SK-N-SH (cell line): ENCODE results near the gene MROH2B. TPM values are rescaled to one million over a fixed set of nuclear protein-coding genes. Genes with fewer than 3 reads are reported as not detected.

ENCODE experiments used
- CTCF ChIA-PET: fragments of 300-600, 350-600 bp; formaldehyde crosslinking; extraction: SDS; loops from one replicate; lab custom pipeline; 2021; lab: Yijun Ruan, JAX
- POLR2A ChIA-PET: fragments of 350-600 bp; sonication (Branson Sonifier 250); formaldehyde crosslinking; extraction: SDS; loops from one replicate; lab custom pipeline; 2020; ENCODE audit warnings: antibody characterized with exemption, inconsistent platforms; lab: Yijun Ruan, JAX
- DNase-seq: peaks from one replicate; pipeline ENCODE4 v3.0.0; 2012
- H2AFZ ChIP-seq: fragments of 200-600 bp; sonication (generic); 2 replicates; pipeline ENCODE4 v1.8.1; 2016; ENCODE audit warnings: antibody characterized with exemption, mild to moderate bottlenecking, low read depth
- H3F3A ChIP-seq: fragments of 200-600 bp; sonication (generic); replicated peaks from 2 replicates; pipeline ENCODE3; 2016; ENCODE audit warnings: antibody characterized with exemption, mild to moderate bottlenecking; ENCODE audit not compliant: insufficient read depth
- H3K27ac ChIP-seq, 2 experiments: fragments of 200-500 bp in 1 of 2; fragments of 200-600 bp in 1 of 2; sonication (Bioruptor generic) in 1 of 2; sonication (generic), shearing (Covaris generic) in 1 of 2; 2 replicates each; pipeline versions ENCODE4 v1.5.1 to v1.6.1; 2014 to 2016; ENCODE audit warnings: low read depth in 2 of 2, inconsistent platforms in 1 of 2, low read length in 1 of 2, mild to moderate bottlenecking in 1 of 2, mixed read lengths in 1 of 2
- H3K27me3 ChIP-seq: fragments of 200-600 bp; sonication (generic), shearing (Covaris generic); 2 replicates; pipeline ENCODE4 v1.6.1; 2016; ENCODE audit warnings: mixed run types; ENCODE audit not compliant: insufficient read depth
- H3K36me3 ChIP-seq, 2 experiments: fragments of 200-500 bp in 1 of 2; fragments of 200-600 bp in 1 of 2; sonication (Bioruptor generic) in 1 of 2; sonication (generic) in 1 of 2; replicated peaks in 1 of 2; 2 replicates each; pipeline versions ENCODE3 to v1.5.1; 2014 to 2016; ENCODE audit warnings: low read length in 1 of 2, mild to moderate bottlenecking in 1 of 2; ENCODE audit not compliant: insufficient read depth in 2 of 2, control insufficient read depth in 1 of 2
- H3K4me1 ChIP-seq, 2 experiments: fragments of 200-500 bp in 1 of 2; fragments of 200-600 bp in 1 of 2; sonication (Bioruptor generic) in 1 of 2; sonication (generic), shearing (Covaris generic) in 1 of 2; 2 replicates each; pipeline versions ENCODE4 v1.5.1 to v1.6.1; 2014 to 2016; ENCODE audit warnings: low read depth in 1 of 2, low read length in 1 of 2, mixed run types in 1 of 2; ENCODE audit not compliant: insufficient read depth in 2 of 2, control insufficient read depth in 1 of 2
- H3K4me2 ChIP-seq: fragments of 200-600 bp; sonication (generic), shearing (Covaris generic); 2 replicates; pipeline ENCODE4 v1.6.1; 2017; ENCODE audit warnings: mixed run types
- H3K4me3 ChIP-seq, 2 experiments: fragments of 200-500 bp in 1 of 2; fragments of 200-600 bp in 1 of 2; sonication (Bioruptor generic) in 1 of 2; sonication (generic), shearing (Covaris generic) in 1 of 2; 2 replicates each; pipeline versions ENCODE4 v1.5.1 to v1.8.1; 2014 to 2016; ENCODE audit warnings: low read depth in 2 of 2, inconsistent platforms in 1 of 2, low read length in 1 of 2, mild to moderate bottlenecking in 1 of 2, mixed read lengths in 1 of 2, moderate library complexity in 1 of 2
- H3K79me2 ChIP-seq: fragments of 200-600 bp; sonication (generic); 2 replicates; pipeline ENCODE4 v1.8.1; 2017; ENCODE audit warnings: mild to moderate bottlenecking; ENCODE audit not compliant: insufficient read depth
- H3K9ac ChIP-seq: fragments of 200-600 bp; sonication (generic); 2 replicates; pipeline ENCODE4 v1.6.1; 2017; ENCODE audit warnings: mixed run types
- H3K9me2 ChIP-seq: fragments of 200-600 bp; sonication (generic); 2 replicates; pipeline ENCODE4 v1.6.1; 2017; ENCODE audit warnings: mixed run types
- H3K9me3 ChIP-seq: fragments of 200-600 bp; sonication (generic); 2 replicates; pipeline ENCODE4 v1.6.1; 2017; ENCODE audit warnings: mixed run types, mild to moderate bottlenecking, moderate library complexity
- H4K20me1 ChIP-seq: fragments of 200-600 bp; sonication (generic); 2 replicates; pipeline ENCODE4 v1.6.1; 2017; ENCODE audit warnings: mild to moderate bottlenecking, mixed run types; ENCODE audit not compliant: insufficient read depth
- ELF1 ChIP-seq: IDR thresholded peaks from 2 replicates; pipeline ENCODE4 v1.4.0; 2012
- EP300 ChIP-seq, 2 experiments: IDR thresholded peaks; 2 replicates each; pipeline versions ENCODE4 v1.4.0 to v1.6.1; 2012; ENCODE audit warnings: borderline replicate concordance in 1 of 2, low read depth in 1 of 2, low read length in 1 of 2
- FOSL2 ChIP-seq: IDR thresholded peaks from 2 replicates; pipeline ENCODE4 v1.4.0; 2012; ENCODE audit warnings: low read depth, mild to moderate bottlenecking, moderate library complexity, borderline replicate concordance
- FOXJ3 ChIP-seq: sonication (generic); formaldehyde crosslinking; IDR thresholded peaks from 2 replicates; pipeline ENCODE4 v1.5.1; 2020; ENCODE audit warnings: mild to moderate bottlenecking, missing genetic modification reagents
- GATA2 ChIP-seq: sonication (generic); formaldehyde crosslinking; IDR thresholded peaks from 2 replicates; pipeline ENCODE4 v1.5.0; 2020; ENCODE audit warnings: mild to moderate bottlenecking, missing genetic modification reagents
- JUND ChIP-seq: IDR thresholded peaks from 2 replicates; pipeline ENCODE4 v1.4.0; 2012
- MXI1 ChIP-seq: IDR thresholded peaks from 2 replicates; pipeline ENCODE4 v1.6.1; 2012; ENCODE audit warnings: mild to moderate bottlenecking, low read depth, low read length, improper control_type of control experiment
- POLR2AphosphoS5 ChIP-seq: IDR thresholded peaks from 2 replicates; pipeline ENCODE4 v1.6.1; 2012; ENCODE audit warnings: low read depth, low read length
- RAD21 ChIP-seq: IDR thresholded peaks from 2 replicates; pipeline ENCODE4 v1.6.1; 2012; ENCODE audit warnings: mild to moderate bottlenecking, low read length
- SIN3A ChIP-seq: IDR thresholded peaks from 2 replicates; pipeline ENCODE4 v1.6.1; 2012; ENCODE audit warnings: low read depth, mild to moderate bottlenecking, low read length, moderate library complexity, borderline replicate concordance
- TCF12 ChIP-seq: IDR thresholded peaks from 2 replicates; pipeline ENCODE4 v1.4.0; 2012
- TEAD4 ChIP-seq: IDR thresholded peaks from 2 replicates; pipeline ENCODE4 v1.4.0; 2012; ENCODE audit warnings: mild to moderate bottlenecking, borderline replicate concordance; ENCODE audit not compliant: insufficient read depth
- ZBTB33 ChIP-seq: IDR thresholded peaks from 2 replicates; pipeline ENCODE4 v1.4.0; 2012; ENCODE audit warnings: low read depth, borderline replicate concordance
- WGBS: methylation state at CpG from one replicate; pipeline ENCODE4 v1.1.6; 2017; ENCODE audit warnings: low lambda C conversion rate; 5-methylcytosine and 5-hydroxymethylcytosine counted together
- polyA plus RNA-seq, 3 experiments: library from polyadenylated mRNA; depleted of rRNA; stranded (reverse); fragments of >200 nt; gene quantifications; 2 replicates each; pipeline ENCODE4 v1.2.3, GENCODE V29; 2012
- TF ChIP-seq, protein P1 (sequence below): fragments of 150-350 bp; IDR thresholded peaks from 2 replicates; pipeline ENCODE4 v1.6.1; 2017; ENCODE audit warnings: antibody characterized with exemption, low read length, low read depth, borderline replicate concordance
- TF ChIP-seq, protein P2 (sequence below): IDR thresholded peaks from 2 replicates; pipeline ENCODE4 v1.6.1; 2012; ENCODE audit warnings: mild to moderate bottlenecking, low read depth, low read length, moderate library complexity
- TF ChIP-seq, protein P3 (sequence below): IDR thresholded peaks from 2 replicates; pipeline ENCODE4; 2012

MROH2B gene
- polyA plus RNA-seq, 1 of the 3 experiments (the other 2 are of a cell fraction) = not detected

DNA sequence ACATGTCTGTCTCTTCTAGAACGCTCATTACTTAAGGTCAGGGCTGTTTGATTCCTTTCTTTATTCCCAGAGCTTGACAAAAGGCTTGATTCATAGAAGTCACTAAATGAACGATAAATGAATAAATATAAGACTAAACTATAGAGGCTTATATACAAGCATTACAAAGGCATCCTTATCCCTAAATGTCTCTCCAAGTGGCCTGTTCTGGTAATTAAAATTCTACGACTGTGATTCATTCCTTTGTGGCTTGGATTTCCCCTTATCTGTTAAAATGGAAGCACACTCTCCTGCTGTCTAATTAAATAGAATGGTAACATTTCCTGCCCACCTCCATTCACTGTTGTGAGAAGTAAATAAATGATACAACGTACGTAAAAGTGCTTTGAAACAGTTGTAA is 112.3 kb downstream of the MROH2B start:
- no peak overlapping the region for H3K4me2 ChIP-seq
- peaks cover 0 to 11% of the 10 kb centered on the region in 2 experiments for H3K36me3 ChIP-seq
- no peak for DNase-seq
- no peak overlapping the region for H3K4me3 ChIP-seq
- 42% methylated on average over 5 of the region's 5 CpGs for WGBS
- H3K9me3 ChIP-seq = no peaks in the 10 kb centered on the region
- no peaks in the 10 kb centered on the region for H3K79me2 ChIP-seq
- no peaks in the 10 kb centered on the region for H3K27me3 ChIP-seq
- no peaks in the 10 kb centered on the region for H3K9me2 ChIP-seq
- H2AFZ ChIP-seq = no peak overlapping the region
- no peak for TF ChIP-seq FOSL2
- no peak for TF ChIP-seq JUND
- TF ChIP-seq, protein P1, sequence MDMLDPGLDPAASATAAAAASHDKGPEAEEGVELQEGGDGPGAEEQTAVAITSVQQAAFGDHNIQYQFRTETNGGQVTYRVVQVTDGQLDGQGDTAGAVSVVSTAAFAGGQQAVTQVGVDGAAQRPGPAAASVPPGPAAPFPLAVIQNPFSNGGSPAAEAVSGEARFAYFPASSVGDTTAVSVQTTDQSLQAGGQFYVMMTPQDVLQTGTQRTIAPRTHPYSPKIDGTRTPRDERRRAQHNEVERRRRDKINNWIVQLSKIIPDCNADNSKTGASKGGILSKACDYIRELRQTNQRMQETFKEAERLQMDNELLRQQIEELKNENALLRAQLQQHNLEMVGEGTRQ = no peak
- TF ChIP-seq SIN3A = no peak
- TF ChIP-seq ZBTB33 = no peak
- no peak overlapping the region for H3K9ac ChIP-seq
- H3K27ac ChIP-seq = no peak overlapping the region
- H4K20me1 ChIP-seq = no peaks in the 10 kb centered on the region
- POLR2A ChIA-PET = no interaction called here
- CTCF ChIA-PET = no interaction called here
- H3F3A ChIP-seq = no peaks in the 10 kb centered on the region
- H3K4me1 ChIP-seq = no peaks in the 10 kb centered on the region

DNA sequence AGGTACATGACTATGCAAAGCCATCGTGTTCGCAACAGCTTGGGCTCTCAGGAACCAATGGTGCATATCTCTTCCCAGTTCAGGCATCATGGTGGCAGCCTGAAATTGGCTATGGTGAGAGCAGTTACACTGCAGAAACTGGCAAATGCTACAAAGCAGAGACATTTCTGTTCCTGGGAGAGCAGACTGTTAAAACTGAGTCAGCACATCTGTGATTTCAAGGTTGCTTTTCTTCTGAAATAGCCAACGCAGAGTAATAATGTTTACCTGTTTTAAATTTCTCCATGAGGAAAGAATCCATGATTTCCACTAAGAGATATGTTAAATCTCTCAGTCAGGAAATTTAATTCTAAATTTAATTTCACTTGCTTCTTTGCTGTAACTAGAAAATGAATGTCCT is 114.1 kb downstream of the MROH2B start:
- no peaks in the 10 kb centered on the region for H3K4me1 ChIP-seq
- TF ChIP-seq, protein P2, sequence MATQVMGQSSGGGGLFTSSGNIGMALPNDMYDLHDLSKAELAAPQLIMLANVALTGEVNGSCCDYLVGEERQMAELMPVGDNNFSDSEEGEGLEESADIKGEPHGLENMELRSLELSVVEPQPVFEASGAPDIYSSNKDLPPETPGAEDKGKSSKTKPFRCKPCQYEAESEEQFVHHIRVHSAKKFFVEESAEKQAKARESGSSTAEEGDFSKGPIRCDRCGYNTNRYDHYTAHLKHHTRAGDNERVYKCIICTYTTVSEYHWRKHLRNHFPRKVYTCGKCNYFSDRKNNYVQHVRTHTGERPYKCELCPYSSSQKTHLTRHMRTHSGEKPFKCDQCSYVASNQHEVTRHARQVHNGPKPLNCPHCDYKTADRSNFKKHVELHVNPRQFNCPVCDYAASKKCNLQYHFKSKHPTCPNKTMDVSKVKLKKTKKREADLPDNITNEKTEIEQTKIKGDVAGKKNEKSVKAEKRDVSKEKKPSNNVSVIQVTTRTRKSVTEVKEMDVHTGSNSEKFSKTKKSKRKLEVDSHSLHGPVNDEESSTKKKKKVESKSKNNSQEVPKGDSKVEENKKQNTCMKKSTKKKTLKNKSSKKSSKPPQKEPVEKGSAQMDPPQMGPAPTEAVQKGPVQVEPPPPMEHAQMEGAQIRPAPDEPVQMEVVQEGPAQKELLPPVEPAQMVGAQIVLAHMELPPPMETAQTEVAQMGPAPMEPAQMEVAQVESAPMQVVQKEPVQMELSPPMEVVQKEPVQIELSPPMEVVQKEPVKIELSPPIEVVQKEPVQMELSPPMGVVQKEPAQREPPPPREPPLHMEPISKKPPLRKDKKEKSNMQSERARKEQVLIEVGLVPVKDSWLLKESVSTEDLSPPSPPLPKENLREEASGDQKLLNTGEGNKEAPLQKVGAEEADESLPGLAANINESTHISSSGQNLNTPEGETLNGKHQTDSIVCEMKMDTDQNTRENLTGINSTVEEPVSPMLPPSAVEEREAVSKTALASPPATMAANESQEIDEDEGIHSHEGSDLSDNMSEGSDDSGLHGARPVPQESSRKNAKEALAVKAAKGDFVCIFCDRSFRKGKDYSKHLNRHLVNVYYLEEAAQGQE = no peak
- no peak for TF ChIP-seq SIN3A
- TF ChIP-seq FOXJ3 (CRISPR knock-in tag) = no peak
- TF ChIP-seq, protein P3, sequence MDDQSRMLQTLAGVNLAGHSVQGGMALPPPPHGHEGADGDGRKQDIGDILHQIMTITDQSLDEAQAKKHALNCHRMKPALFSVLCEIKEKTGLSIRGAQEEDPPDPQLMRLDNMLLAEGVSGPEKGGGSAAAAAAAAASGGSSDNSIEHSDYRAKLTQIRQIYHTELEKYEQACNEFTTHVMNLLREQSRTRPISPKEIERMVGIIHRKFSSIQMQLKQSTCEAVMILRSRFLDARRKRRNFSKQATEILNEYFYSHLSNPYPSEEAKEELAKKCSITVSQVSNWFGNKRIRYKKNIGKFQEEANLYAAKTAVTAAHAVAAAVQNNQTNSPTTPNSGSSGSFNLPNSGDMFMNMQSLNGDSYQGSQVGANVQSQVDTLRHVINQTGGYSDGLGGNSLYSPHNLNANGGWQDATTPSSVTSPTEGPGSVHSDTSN = no peak
- no peak for TF ChIP-seq ELF1
- TF ChIP-seq POLR2AphosphoS5 = no peak
- no peak for TF ChIP-seq EP300 (IDR thresholded peaks at IDR 0.05; ENCODE audit: borderline replicate concordance in 1 of 2, low read depth in 1 of 2, low read length in 1 of 2)
- no peak for TF ChIP-seq GATA2 (CRISPR knock-in tag)
- TF ChIP-seq JUND = no peak
- TF ChIP-seq TCF12 = no peak
- TF ChIP-seq ZBTB33 = no peak
- no peak for TF ChIP-seq TEAD4
- no peak for TF ChIP-seq RAD21
- no peak for TF ChIP-seq MXI1
- TF ChIP-seq FOSL2 = no peak

More for the DNA sequence above, 114.1 kb downstream of the MROH2B start:
- ChIA-PET POLR2A (no interaction called here), CTCF (no interaction called here)
- H3K9me3 ChIP-seq = no peaks in the 10 kb centered on the region
- H3K27ac ChIP-seq = no peak overlapping the region
- H3K36me3 ChIP-seq = peaks cover 0 to 13% of the 10 kb centered on the region in 2 experiments
- no peak overlapping the region for H3K4me2 ChIP-seq
- no peak overlapping the region for H3K4me3 ChIP-seq
- no peaks in the 10 kb centered on the region for H3K79me2 ChIP-seq
- H3K27me3 ChIP-seq = no peaks in the 10 kb centered on the region
- no peaks in the 10 kb centered on the region for H3K9me2 ChIP-seq
- H4K20me1 ChIP-seq = no peaks in the 10 kb centered on the region
- no peak overlapping the region for H2AFZ ChIP-seq
- H3K9ac ChIP-seq = no peak overlapping the region
- DNase-seq = no peak
- no peaks in the 10 kb centered on the region for H3F3A ChIP-seq
- WGBS = 55% methylated on average over 3 of the region's 3 CpGs
